Common myeloid progenitor, CD34-positive (primary cell): ENCODE data around the gene PRKCZ.

Source experiments
- CTCF ChIA-PET: fragments of 350-600 bp; sonication (Branson Sonifier 250); formaldehyde crosslinking; loops from one replicate; lab custom pipeline; 2021; ENCODE audit warnings: antibody characterized with exemption; lab: Charles Lee
- POLR2A ChIA-PET: fragments of 350-600 bp; sonication (Branson Sonifier 250); formaldehyde crosslinking; loops from one replicate; lab custom pipeline; 2021; ENCODE audit warnings: antibody characterized with exemption; lab: Charles Lee
- DNase-seq, 3 donors: peaks; one replicate each; pipeline versions ENCODE4 v3.0.0 to v3.0.0-alpha.2; 2013
- H3K27ac ChIP-seq, 2 experiments: 1 replicate in 1 of 2; 2 replicates in 1 of 2; pipeline ENCODE4 v1.7.0; 2013; ENCODE audit warnings: inconsistent platforms in 2 of 2, low read length in 2 of 2, mild to moderate bottlenecking in 2 of 2, low read depth in 1 of 2, moderate library complexity in 1 of 2; ENCODE audit not compliant: severe bottlenecking in 2 of 2, insufficient read depth in 1 of 2, poor library complexity in 1 of 2
- H3K27me3 ChIP-seq, 5 experiments: replicated peaks in 2 of 5; 1 replicate in 3 of 5; 2 replicates in 2 of 5; pipeline versions ENCODE4 v1.6.1 to v1.7.0; 2013; ENCODE audit warnings: low read length in 4 of 5, mild to moderate bottlenecking in 2 of 5, moderate library complexity in 2 of 5, inconsistent platforms in 1 of 5; ENCODE audit not compliant: insufficient read depth in 5 of 5, control insufficient read depth in 4 of 5
- H3K36me3 ChIP-seq, 4 experiments: 1 replicate in 2 of 4; 2 replicates in 2 of 4; pipeline versions ENCODE4 v1.6.1 to v1.7.0; 2013; ENCODE audit warnings: low read length in 3 of 4, control low read depth in 1 of 4, mild to moderate bottlenecking in 1 of 4; ENCODE audit not compliant: control insufficient read depth in 4 of 4, insufficient read depth in 4 of 4
- H3K4me1 ChIP-seq, 4 experiments: 1 replicate in 3 of 4; 2 replicates in 1 of 4; pipeline versions ENCODE4 v1.6.1 to v1.7.1; 2013; ENCODE audit warnings: low read length in 3 of 4, mild to moderate bottlenecking in 3 of 4, control low read depth in 1 of 4, inconsistent platforms in 1 of 4, moderate library complexity in 1 of 4; ENCODE audit not compliant: control insufficient read depth in 4 of 4, insufficient read depth in 4 of 4; ENCODE audit errors: control extremely low read depth in 1 of 4
- H3K4me3 ChIP-seq, 7 experiments: 1 replicate in 4 of 7; 2 replicates in 3 of 7; pipeline versions ENCODE4 v1.5.1 to v1.7.0; 2013; ENCODE audit warnings: mild to moderate bottlenecking in 7 of 7, low read length in 6 of 7, moderate library complexity in 6 of 7, inconsistent platforms in 2 of 7, low read depth in 2 of 7, control low read depth in 1 of 7; ENCODE audit not compliant: insufficient read depth in 4 of 7, control insufficient read depth in 1 of 7; ENCODE audit errors: extremely low read depth in 1 of 7
- H3K9me3 ChIP-seq, 5 experiments: 1 replicate in 4 of 5; 2 replicates in 1 of 5; pipeline versions ENCODE4 v1.6.1 to v1.7.1; 2013; ENCODE audit warnings: low read length in 4 of 5, mild to moderate bottlenecking in 2 of 5, inconsistent platforms in 1 of 5, low read depth in 1 of 5, moderate library complexity in 1 of 5; ENCODE audit not compliant: control insufficient read depth in 4 of 5, insufficient read depth in 2 of 5; ENCODE audit errors: control extremely low read depth in 1 of 5
- WGBS: methylation state at CpG from one replicate; pipeline ENCODE4 v1.1.5; 2013; ENCODE audit not compliant: insufficient coverage; 5-methylcytosine and 5-hydroxymethylcytosine counted together

Gene PRKCZ

DNA sequence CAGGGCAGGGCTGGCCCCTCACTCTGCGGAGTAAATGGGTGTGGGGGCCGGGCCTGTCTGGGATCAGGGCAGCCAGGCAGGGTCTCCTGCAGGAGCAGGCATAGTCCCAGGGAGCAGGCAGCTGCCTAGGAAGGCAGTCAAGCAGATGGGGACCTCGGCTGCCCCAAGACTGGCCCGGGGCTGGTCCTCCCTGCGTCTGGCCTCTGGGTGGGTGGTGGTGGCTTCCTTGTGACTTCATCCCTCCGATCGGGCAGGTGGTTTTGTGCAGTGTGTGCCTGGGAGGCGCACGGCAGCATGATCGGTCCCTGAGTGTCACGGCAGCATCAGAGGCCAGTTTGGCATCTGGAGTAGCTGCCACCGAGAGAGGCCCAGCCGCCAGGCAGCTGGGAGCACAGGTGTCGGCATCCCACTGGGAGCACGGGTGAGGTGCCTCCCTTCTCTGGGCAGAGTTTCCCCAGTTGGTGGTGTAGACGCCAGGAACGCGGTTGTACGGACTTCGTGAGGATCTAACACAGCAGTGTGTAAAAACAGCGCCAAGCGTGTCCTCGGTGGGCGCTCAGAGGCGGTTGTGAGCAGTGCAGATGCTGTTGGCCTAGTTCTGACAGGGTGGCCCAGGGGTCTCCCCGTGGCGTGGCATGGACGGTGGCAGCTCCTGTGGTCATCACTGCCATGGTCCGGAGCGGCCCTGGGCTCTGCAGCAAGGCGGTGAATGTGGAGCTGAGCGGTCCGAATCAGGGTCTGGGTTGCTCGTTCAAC, 45.9 kb downstream of the PRKCZ start:
- Histone ChIP-seq H3K27me3 (no peaks in the 10 kb centered on the region), H3K4me3 (no peak overlapping the region), H3K36me3 (peaks cover 0 to 16% (median 4%) of the 10 kb centered on the region in 4 experiments), H3K4me1 (peaks cover 0 to 4% (median 2%) of the 10 kb centered on the region in 4 experiments), H3K27ac (no peak overlapping the region), H3K9me3 (peaks cover 0 to 15% (median 11%) of the 10 kb centered on the region in 5 experiments)
- CTCF ChIA-PET, result interaction anchor here (1.4 to 1.8 kb wide), 2 partner anchors 15 to 43 kb away, joined by 3 read pairs; no protein-coding TSS in a partner anchor
- WGBS, result 96% methylated on average over 30 of the region's 34 CpGs
- DNase-seq, result no peak
- POLR2A ChIA-PET, result no interaction called here

DNA sequence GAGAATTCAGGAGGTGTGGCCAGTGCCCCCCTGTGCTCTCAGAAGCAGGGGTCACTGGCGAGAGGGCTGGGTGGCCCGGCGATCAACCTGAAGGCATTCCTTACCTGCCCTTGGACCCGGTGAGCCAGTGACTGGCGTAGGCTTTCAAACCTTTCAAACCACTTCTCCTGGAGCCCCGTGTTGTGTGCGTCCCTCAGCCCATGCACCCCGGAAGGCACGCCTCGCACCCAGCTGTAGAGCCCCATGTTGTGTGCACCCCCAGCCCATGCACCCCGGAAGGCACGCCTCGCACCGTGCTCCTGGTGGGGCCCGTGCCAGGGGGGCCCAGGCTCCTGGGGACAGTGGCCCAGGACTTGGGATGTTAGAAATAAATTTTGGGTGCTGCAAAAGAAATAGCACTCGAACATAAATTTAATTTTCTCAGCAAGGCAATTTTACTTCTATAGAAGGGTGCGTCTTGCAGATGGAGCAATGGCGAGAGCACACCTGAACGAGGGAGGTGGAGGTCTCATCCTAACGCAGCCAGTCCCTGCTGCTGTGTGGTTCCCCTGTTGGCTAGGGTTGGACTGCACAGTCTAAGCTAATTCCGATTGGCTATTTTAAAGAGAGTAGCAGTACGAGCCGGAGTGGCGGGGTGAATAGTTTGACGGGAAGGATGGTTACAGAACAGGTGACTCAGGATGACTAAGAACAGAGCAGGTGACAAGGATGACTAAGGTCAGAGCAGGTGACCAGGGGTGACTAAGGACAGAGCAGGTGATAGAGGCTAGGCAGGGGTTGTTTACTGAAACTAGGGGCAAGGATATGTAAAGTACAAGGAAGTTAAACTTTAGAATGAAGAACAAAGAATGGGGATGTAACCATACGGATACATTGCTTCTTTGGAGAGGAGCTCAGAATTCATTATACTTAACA, 47.4 kb downstream of the PRKCZ start:
- WGBS, result over 99% methylated on average over 19 of the region's 26 CpGs
- POLR2A ChIA-PET, result no interaction called here
- no peak for DNase-seq
- H3K36me3 ChIP-seq, result peaks cover 0 to 21% (median 6%) of the 10 kb centered on the region in 4 experiments
- H3K9me3 ChIP-seq, result peaks cover 0 to 15% (median 11%) of the 10 kb centered on the region in 5 experiments
- H3K4me1 ChIP-seq, result no peaks in the 10 kb centered on the region
- H3K27me3 ChIP-seq, result no peaks in the 10 kb centered on the region
- H3K27ac ChIP-seq, result no peak overlapping the region
- H3K4me3 ChIP-seq, result no peak overlapping the region
- CTCF ChIA-PET, result interaction anchor here (0.7 to 1.8 kb wide), 4 partner anchors 14 to 54 kb away, joined by 3 read pairs; no protein-coding TSS in a partner anchor

DNA sequence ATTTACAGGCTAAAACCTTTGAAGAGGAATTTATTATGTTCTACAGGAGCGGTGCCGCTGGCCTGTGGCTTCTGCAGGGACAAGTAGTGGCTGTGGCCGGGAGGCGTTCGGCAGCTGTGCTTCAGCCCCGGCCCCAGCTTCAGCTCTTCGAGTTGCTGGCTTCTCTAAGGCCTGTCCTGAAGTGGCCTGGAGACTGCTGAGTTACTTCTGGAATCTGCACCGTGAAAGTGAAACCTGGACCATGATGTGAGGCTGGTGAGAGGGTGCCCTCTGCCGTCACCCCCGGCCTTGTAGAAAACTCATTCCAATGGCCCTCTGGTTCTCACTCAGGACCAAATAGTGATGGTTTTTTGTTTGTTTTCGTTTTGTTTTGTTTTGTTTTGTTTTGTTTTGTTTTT, 48.1 kb downstream of the PRKCZ start:
- WGBS, result 100% methylated on average over 9 of the region's 11 CpGs
- Histone ChIP-seq H3K9me3 (peaks cover 0 to 15% (median 11%) of the 10 kb centered on the region in 5 experiments), H3K36me3 (peaks cover 0 to 21% (median 6%) of the 10 kb centered on the region in 4 experiments), H3K27ac (no peak overlapping the region), H3K27me3 (no peaks in the 10 kb centered on the region), H3K4me3 (no peak overlapping the region), H3K4me1 (no peaks in the 10 kb centered on the region)
- no peak for DNase-seq
- ChIA-PET POLR2A (no interaction called here), CTCF (interaction anchor here (0.7 to 1.8 kb wide), 3 partner anchors 13 to 686 kb away, joined by 3 read pairs; no protein-coding TSS in a partner anchor)

DNA sequence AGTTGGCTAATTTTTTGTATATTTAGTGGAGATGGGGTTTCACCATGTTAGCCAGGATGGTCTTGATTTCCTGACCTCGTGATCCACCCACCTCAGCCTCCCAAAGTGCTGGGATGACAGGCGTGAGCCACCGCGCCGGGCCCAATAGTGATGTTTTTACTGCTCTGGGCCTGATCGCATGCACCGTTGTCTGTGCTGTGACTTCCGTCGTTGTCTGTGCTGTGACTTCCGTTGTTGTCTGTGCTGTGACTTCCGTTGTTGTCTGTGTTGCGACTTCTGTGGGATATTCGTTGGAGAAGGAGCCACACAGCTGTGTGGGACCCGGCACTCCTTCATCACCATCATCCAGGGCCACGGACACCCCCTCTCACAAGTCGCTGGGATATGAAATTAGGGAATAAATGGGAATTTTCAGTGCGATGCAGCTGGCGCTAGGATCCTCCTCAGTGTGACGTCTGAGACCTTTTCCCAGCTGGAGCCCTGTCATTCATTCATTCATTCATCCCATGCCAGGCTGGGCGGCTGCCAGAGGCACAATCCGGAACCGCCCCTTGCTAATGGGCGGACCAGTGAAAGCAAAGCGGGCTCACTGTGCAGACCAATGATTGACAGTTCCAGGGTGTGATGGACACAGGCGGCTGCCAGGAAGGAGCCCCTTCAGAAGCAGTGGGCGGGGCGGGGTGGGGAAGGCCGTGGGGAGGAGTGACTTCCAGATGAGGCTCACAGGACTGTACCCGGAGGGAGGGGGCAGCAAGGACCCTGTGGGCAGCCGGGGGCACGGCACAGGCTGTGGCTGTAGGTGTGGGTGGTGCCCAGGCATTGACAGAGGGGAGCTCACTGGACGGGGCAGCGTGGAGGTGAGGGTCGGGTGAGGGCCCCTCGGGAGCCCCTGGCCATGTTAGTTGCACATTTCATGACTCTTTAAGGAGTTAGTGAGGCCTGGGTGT, 48.9 kb downstream of the PRKCZ start:
- CTCF ChIA-PET, result interaction anchor here (0.7 to 1.4 kb wide), 3 partner anchors 40 to 685 kb away, joined by 3 to 4 read pairs (median 3); no protein-coding TSS in a partner anchor
- H3K27ac ChIP-seq, result no peak overlapping the region

DNA sequence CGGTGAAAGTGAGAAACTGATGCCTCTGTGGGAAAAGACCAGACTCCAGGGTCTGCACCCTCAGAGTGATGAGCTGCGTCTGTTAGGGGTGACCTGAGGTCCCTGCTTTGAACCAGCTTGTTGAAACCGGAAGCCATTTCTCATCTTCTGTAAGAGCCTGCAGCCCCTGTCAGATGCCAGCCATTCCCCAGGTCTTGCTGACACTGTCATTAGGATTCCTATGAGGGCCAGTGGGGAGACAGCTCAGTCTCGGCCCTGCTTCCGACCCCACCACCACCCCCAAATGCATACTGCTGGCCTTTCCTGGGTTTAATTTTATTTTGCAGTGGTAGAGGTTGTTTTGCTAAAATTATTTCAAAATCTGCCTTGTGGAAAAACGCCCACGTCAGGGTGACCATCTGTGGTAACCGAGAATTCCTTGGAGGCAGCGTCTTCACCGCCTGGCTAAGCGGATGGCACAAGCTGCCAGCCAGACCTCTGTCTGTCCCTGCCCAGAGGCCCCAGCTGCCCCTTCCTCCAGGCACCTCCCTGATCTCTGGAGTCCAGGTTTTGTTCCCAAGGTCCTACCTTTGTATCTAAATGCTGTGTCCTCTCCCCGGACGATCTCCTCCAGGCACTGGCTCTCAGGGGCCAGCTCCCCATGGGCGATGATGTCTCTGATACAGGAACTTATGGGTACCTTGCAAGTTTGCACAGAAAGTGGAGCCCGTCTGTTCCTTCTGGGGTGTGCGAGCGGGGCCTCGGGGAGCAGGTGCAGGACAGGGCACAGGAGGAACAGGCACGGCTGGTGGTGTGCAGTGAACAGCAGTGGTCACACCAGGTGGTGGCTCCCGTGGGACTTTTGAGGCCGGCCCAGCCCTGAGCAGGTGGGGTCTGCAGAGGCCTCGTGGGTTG, 49.9 kb downstream of the PRKCZ start:
- ChIA-PET CTCF (interaction anchor here (1.0 to 1.4 kb wide), 3 partner anchors 11 to 74 kb away, joined by 3 to 4 read pairs (median 3); no protein-coding TSS in a partner anchor), POLR2A (no interaction called here)
- H3K36me3 ChIP-seq, result peaks cover 0 to 23% (median 6%) of the 10 kb centered on the region in 4 experiments
- H3K27ac ChIP-seq, result no peak overlapping the region
- H3K4me1 ChIP-seq, result no peaks in the 10 kb centered on the region
- DNase-seq, result no peak
- H3K9me3 ChIP-seq, result peaks cover 0 to 15% (median 11%) of the 10 kb centered on the region in 5 experiments
- no peak overlapping the region for H3K4me3 ChIP-seq
- H3K27me3 ChIP-seq, result no peaks in the 10 kb centered on the region
- 96% methylated on average over 19 of the region's 22 CpGs for WGBS

More for the DNA sequence above, 48.9 kb downstream of the PRKCZ start:
- peaks cover 0 to 21% (median 6%) of the 10 kb centered on the region in 4 experiments for H3K36me3 ChIP-seq
- no peak for DNase-seq
- WGBS, result 95% methylated on average over 25 of the region's 35 CpGs
- H3K27me3 ChIP-seq, result no peaks in the 10 kb centered on the region
- H3K4me1 ChIP-seq, result no peaks in the 10 kb centered on the region
- POLR2A ChIA-PET, result no interaction called here
- peaks cover 0 to 15% (median 11%) of the 10 kb centered on the region in 5 experiments for H3K9me3 ChIP-seq
- H3K4me3 ChIP-seq, result no peak overlapping the region
